ENCODE data around the gene LPIN1. TPM values are rescaled to one million over a fixed set of nuclear protein-coding genes. Genes with fewer than 3 reads are reported as not detected.

The LPIN1 gene
- total RNA-seq, 1 experiment from 2014 or later: 13.9 TPM

DNA sequence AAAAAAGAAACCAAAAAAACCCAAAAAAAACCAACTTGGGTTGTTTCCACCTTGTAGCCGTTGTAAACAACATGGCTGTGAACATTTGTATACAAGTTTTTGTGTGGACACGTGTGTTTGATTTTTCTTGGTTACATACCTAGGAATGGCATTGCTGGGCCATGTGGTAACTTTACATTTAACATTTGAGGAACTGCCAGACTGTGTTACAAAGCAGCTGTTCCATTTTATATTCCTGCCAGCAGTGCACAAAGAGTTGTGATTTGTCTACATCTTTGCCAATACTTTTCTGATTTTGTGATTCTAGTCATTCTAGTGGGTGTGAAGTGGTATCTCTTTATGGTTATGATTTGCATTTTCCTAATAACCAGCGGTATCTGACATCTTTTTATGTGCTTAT, 22.5 kb downstream of the LPIN1 start:
- ChIA-PET CTCF (interaction anchor here (1.9 kb wide), 1 partner anchor 11 kb away, joined by 4 read pairs; no protein-coding TSS in a partner anchor), POLR2A (no interaction called here)
- TF ChIP-seq ZBTB21 (CRISPR knock-in tag; IDR thresholded peaks at IDR 0.05; ENCODE audit: borderline replicate concordance) (no peak), ZNF425 (CRISPR knock-in tag; conservative IDR thresholded peaks at IDR 0.05) (no peak), ZNF138 (CRISPR knock-in tag; conservative IDR thresholded peaks at IDR 0.05) (no peak), FOXP1 (CRISPR knock-in tag; IDR thresholded peaks at IDR 0.05; ENCODE audit: borderline replicate concordance) (no peak), USF2 (CRISPR knock-in tag; IDR thresholded peaks at IDR 0.05) (no peak), NFYB (CRISPR knock-in tag; conservative IDR thresholded peaks at IDR 0.05; ENCODE audit: low read depth) (no peak), ATF3 (CRISPR knock-in tag; conservative IDR thresholded peaks at IDR 0.05) (no peak), TP53 (CRISPR knock-in tag; IDR thresholded peaks at IDR 0.05) (no peak), NR2C2 (CRISPR knock-in tag; IDR thresholded peaks at IDR 0.05) (no peak)
- TF ChIP-seq, protein P1, sequence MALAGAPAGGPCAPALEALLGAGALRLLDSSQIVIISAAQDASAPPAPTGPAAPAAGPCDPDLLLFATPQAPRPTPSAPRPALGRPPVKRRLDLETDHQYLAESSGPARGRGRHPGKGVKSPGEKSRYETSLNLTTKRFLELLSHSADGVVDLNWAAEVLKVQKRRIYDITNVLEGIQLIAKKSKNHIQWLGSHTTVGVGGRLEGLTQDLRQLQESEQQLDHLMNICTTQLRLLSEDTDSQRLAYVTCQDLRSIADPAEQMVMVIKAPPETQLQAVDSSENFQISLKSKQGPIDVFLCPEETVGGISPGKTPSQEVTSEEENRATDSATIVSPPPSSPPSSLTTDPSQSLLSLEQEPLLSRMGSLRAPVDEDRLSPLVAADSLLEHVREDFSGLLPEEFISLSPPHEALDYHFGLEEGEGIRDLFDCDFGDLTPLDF (CRISPR knock-in tag; IDR thresholded peaks at IDR 0.05): no peak
- ATAC-seq: no peak
- Mint-ChIP-seq H3K9me3 (peaks cover 11% of the 10 kb centered on the region), H3K4me1 (no peaks in the 10 kb centered on the region), H3K27me3 (ENCODE audit: low read depth) (no peaks in the 10 kb centered on the region), H3K36me3 (peaks cover 64% of the 10 kb centered on the region), H3K4me3 (no peak overlapping the region), H3K27ac (no peak overlapping the region)
- DNase-seq (ENCODE audit: low spot score): no peak

GRCh38 chr2:11769516-11769915, 23.1 kb downstream of the LPIN1 start:
- Mint-ChIP-seq H3K36me3 (peaks cover 65% of the 10 kb centered on the region), H3K4me1 (no peaks in the 10 kb centered on the region), H3K27ac (no peak overlapping the region), H3K27me3 (ENCODE audit: low read depth) (no peaks in the 10 kb centered on the region), H3K9me3 (peaks cover 9% of the 10 kb centered on the region), H3K4me3 (no peak overlapping the region)
- TF ChIP-seq, protein P1 (CRISPR knock-in tag; IDR thresholded peaks at IDR 0.05): no peak
- TF ChIP-seq NFE2L1 (CRISPR knock-in tag; IDR thresholded peaks at IDR 0.05) (no peak), NR3C1 (CRISPR knock-in tag; conservative IDR thresholded peaks at IDR 0.05; ENCODE audit: low read depth) (no peak), NR1H2 (CRISPR knock-in tag; IDR thresholded peaks at IDR 0.05) (no peak)
- TF ChIP-seq, protein P2, sequence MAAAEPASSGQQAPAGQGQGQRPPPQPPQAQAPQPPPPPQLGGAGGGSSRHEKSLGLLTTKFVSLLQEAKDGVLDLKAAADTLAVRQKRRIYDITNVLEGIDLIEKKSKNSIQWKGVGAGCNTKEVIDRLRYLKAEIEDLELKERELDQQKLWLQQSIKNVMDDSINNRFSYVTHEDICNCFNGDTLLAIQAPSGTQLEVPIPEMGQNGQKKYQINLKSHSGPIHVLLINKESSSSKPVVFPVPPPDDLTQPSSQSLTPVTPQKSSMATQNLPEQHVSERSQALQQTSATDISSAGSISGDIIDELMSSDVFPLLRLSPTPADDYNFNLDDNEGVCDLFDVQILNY (CRISPR knock-in tag; IDR thresholded peaks at IDR 0.05): no peak
- DNase-seq (ENCODE audit: low spot score): no peak
- POLR2A ChIA-PET: no interaction called here
- no peak for ATAC-seq
- CTCF ChIA-PET: no interaction called here

- no peak for DNase-seq (ENCODE audit: low spot score)
- no peak for TF ChIP-seq ZBTB21 (CRISPR knock-in tag; IDR thresholded peaks at IDR 0.05; ENCODE audit: borderline replicate concordance)
- TF ChIP-seq FOXK1 (CRISPR knock-in tag; IDR thresholded peaks at IDR 0.05): no peak
- no peak for TF ChIP-seq GTF2I (CRISPR knock-in tag; conservative IDR thresholded peaks at IDR 0.05)
- TF ChIP-seq, protein P3, sequence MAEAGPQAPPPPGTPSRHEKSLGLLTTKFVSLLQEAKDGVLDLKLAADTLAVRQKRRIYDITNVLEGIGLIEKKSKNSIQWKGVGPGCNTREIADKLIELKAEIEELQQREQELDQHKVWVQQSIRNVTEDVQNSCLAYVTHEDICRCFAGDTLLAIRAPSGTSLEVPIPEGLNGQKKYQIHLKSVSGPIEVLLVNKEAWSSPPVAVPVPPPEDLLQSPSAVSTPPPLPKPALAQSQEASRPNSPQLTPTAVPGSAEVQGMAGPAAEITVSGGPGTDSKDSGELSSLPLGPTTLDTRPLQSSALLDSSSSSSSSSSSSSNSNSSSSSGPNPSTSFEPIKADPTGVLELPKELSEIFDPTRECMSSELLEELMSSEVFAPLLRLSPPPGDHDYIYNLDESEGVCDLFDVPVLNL (CRISPR knock-in tag; IDR thresholded peaks at IDR 0.05; ENCODE audit: borderline replicate concordance, low read depth): no peak
- TF ChIP-seq, protein P2 (CRISPR knock-in tag; IDR thresholded peaks at IDR 0.05): no peak
- TF ChIP-seq PRRX2 (CRISPR knock-in tag; IDR thresholded peaks at IDR 0.05): no peak
- no peak for TF ChIP-seq NR3C1 (CRISPR knock-in tag; conservative IDR thresholded peaks at IDR 0.05; ENCODE audit: low read depth)
- no peak for TF ChIP-seq ATF2 (CRISPR knock-in tag; IDR thresholded peaks at IDR 0.05; ENCODE audit: borderline replicate concordance, low read depth)
- no peak for TF ChIP-seq MYBL2 (CRISPR knock-in tag; IDR thresholded peaks at IDR 0.05)
Measured at GRCh38 chr2:11770531-11771188, 24.2 kb downstream of the LPIN1 start.

More at GRCh38 chr2:11770531-11771188, 24.2 kb downstream of the LPIN1 start:
- Mint-ChIP-seq H3K4me3 (no peak overlapping the region), H3K4me1 (no peaks in the 10 kb centered on the region), H3K36me3 (peaks cover 55% of the 10 kb centered on the region), H3K27me3 (ENCODE audit: low read depth) (no peaks in the 10 kb centered on the region), H3K27ac (no peak overlapping the region), H3K9me3 (peaks cover 6% of the 10 kb centered on the region; the same call in 1 of the 2 replicates)
- ChIA-PET CTCF (interaction anchor here (0.8 to 1.3 kb wide), 2 partner anchors 25 to 81 kb away, joined by 3 to 4 read pairs; no protein-coding TSS in a partner anchor), POLR2A (no interaction called here)
- no peak for ATAC-seq
